Fibroblast of skin of right biceps (primary cell): ENCODE measurements around the gene TRIP13.
"Not testable (repeated sequence)": the region's sequence is repeated elsewhere in the genome, so short reads cannot be mapped to it uniquely, and the experiment has no call there.

ENCODE experiments used
- DNase-seq: peaks from one replicate; pipeline ENCODE4 v3.0.0-alpha.2; 2013

Gene TRIP13, protein sequence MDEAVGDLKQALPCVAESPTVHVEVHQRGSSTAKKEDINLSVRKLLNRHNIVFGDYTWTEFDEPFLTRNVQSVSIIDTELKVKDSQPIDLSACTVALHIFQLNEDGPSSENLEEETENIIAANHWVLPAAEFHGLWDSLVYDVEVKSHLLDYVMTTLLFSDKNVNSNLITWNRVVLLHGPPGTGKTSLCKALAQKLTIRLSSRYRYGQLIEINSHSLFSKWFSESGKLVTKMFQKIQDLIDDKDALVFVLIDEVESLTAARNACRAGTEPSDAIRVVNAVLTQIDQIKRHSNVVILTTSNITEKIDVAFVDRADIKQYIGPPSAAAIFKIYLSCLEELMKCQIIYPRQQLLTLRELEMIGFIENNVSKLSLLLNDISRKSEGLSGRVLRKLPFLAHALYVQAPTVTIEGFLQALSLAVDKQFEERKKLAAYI

GRCh38 chr5:892394-893136 is at the start of gene TRIP13, which contains the start of gene BRD9:
Gene TRIP13, plus strand, starts transcription at chr5:892884. Its CDS starts 115 bp downstream, at chr5:892999.
Gene BRD9, minus strand, starts transcription at chr5:892801. Its CDS starts 144 bp downstream, at chr5:892657.
- peak; percentile 80 for DNase-seq

- DNase-seq: not testable (repeated sequence)
Observed at GRCh38 chr5:843371-843770, 49.3 kb upstream of the TRIP13 start.

DNA sequence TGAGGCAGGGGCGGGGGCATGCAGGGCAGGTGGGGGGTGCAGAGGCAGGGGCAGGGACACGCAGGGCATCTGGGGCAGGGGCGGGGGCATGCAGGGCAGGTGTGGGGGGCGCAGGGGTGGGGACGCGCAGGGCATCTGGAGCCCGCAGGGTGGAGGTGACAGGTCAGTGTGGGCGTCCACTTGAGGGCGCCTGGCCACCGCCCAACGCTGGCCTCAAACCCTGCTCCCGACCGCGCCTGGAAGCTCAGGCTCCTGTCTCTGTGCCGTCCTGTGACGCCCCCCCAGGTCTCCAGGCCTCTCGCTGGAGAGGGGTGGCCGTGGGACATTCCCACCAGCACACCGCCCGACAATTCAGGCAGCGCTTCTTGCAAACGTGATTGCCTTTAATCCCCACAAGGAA is 48.8 kb upstream of the TRIP13 start:
- not testable (repeated sequence) for DNase-seq

GRCh38 chr5:844426-844825 is 48.3 kb upstream of the TRIP13 start:
- DNase-seq: not testable (repeated sequence)

DNA sequence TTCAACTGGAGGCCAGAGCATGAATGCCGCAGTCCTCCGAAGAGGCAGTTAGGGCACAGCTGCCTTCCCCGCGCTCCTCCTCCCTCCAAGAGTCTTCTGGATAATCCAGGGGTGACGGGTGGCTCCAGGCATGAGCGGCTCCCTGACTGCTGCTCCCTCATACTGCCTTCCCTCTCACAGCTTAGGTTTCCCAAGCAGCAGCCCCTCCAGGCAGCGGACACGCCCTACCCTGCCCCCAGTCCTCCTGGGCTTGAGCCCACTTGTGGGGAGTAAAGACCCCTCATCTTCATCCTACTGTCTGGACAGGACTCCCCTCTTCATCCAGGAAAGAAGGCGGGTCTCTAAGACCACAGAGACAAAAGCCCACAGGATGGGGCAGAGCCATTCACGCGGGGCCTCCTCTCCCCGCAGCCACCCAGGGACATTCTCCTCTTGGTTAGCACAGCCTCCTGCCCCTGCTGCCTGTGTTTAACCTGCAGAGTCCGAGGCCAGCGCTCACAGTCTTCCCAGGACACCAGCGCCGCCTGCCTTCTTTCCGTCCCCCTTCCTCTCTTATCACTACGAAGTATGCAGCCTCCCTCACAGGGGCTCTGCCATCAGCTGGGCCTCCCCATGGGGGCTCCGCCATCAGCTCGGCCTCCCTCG is 47.5 kb upstream of the TRIP13 start:
- not testable (repeated sequence) for DNase-seq

GRCh38 chr5:845676-846601 is 46.7 kb upstream of the TRIP13 start:
- DNase-seq: not testable (repeated sequence)

- DNase-seq: not testable (repeated sequence)
Observed at GRCh38 chr5:846602-847091, 46.0 kb upstream of the TRIP13 start.

- not testable (repeated sequence) for DNase-seq
Observed at GRCh38 chr5:847212-847611, 45.5 kb upstream of the TRIP13 start.

GRCh38 chr5:847736-848135 is 44.9 kb upstream of the TRIP13 start:
- DNase-seq: not testable (repeated sequence)

DNA sequence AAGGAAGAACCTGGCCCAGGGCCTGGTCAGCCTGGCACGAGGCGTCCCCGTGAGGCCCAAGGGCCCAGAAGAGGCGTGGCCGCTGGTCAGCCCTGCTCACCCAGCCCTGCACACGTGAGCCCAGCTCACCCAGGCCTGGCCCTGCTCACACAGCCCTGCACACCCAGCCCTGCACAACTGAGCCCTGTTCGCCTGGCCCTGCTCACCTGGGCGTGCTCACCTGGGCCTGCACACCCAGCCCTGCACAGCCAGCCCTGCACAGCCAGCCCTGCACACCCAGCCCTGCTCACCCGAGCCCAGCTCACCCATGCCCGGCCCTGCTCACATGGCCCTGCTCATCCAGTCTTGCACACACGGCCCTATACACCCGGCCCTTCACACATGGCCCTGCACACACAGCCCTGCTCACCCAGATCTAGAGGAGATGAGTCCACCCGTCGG is 44.0 kb upstream of the TRIP13 start:
- DNase-seq: no peak

GRCh38 chr5:849651-850301 is 42.9 kb upstream of the TRIP13 start:
- no peak for DNase-seq

DNA sequence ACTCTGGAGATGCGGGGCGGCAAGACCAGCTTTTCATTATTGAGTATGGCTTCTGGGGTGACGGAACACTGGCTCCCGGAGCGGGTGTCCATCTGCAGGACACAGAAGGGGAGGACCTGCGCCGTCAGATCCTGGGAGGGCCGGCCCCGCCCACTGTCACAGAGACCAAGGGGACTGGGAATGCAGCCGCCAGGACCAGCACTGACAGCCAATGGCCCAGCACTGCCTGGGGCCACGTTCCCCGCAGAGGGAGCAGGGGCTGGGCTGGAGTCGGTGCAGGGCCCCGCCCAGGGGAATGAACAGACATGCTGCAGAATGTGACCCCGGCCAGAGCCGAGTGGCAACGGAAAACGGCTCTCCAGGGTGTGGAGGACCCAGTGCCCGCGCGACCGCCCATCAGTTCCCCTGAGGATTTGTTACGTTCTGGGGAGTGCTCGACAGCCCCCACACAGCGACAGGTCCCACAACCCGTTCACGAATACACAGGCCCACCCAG is 42.1 kb upstream of the TRIP13 start, which contains the start of gene ZDHHC11:
ZDHHC11 (minus strand) TSS at position 476 of the 496 bp plus-strand sequence; CDS start at position 92, 384 bp downstream.
- no peak for DNase-seq

DNA sequence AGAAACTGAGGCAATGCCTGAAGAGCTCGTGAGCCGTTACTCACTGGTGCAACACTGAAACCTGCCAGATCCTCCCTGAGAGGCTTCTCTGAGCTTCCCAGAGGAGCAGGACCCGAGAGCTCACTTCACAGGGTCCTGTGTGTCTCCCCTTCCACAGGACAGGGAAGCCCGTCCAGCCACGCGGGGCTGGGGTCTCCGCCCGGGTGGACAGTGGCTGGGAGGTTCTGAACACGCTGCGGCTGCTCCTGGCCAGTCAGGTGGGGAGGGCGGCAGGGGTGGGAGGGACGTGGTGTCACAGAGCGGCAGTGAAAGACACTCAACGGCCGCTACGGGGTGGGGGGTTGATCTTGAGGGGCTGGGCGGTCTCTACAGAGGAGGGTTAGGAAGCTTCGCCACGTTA is 41.6 kb upstream of the TRIP13 start:
- no peak for DNase-seq

GRCh38 chr5:851553-851952 is 41.1 kb upstream of the TRIP13 start:
- no peak for DNase-seq

DNA sequence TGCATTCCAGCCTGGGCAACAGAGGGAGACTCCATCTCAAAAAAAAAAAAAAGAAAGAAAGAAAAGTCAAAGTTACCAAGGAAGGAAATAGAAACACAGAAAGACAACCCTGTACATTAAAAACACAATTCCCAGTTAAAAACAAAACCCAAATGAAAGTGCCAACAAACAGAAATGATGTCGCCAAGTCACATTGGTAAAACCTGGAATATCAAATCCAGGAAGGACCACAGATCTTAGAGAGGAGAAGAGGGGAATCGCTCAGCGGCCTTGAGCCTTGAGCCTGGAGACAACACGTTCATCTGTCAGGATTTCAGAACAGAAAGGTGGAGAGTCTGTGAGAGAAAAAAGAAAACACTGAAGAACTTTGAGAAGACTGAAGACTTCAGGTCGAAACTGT is 40.7 kb upstream of the TRIP13 start:
- no peak for DNase-seq

DNA sequence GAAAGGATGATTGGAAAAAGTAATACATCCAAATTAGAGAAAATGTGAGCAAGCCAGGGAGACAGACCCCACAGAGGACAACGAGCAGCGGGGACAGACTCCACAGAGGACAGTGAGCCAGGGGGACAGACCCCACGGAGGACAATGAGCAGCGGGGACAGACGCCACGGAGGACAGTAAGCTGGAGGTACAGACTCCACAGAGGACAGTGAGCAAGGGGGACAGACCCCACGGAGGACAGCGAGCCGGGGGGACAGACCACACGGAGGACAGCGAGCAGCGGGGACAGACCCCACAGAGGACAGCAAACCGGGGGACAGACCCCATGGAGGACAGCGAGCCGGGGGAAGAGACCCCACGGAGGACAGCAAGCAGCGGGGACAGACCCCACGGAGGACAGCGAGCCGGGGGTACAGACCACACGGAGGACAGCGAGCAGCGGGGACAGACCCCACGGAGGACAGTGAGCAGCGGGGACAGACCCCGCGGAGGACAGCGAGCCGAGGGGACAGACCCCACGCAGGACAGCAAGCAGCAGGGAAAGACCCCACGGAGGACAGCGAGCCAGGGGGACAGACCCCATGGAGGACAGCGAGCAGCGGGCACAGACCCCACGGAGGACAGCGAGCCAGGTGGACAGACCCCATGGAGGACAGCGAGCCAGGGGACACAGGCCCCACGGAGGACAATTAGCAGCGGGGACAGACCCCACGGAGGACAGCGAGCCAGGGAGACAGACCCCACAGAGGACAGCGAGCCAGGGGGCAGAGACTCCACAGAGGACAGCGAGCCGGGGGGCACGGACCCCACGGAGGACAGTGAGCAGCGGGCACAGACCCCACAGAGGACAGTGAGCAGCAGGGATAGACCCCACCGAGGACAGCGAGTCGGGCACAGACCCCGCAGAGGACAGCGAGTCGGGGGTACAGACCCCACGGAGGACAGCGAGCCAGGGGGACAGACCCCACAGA is 40.0 kb upstream of the TRIP13 start:
- no peak for DNase-seq

DNA sequence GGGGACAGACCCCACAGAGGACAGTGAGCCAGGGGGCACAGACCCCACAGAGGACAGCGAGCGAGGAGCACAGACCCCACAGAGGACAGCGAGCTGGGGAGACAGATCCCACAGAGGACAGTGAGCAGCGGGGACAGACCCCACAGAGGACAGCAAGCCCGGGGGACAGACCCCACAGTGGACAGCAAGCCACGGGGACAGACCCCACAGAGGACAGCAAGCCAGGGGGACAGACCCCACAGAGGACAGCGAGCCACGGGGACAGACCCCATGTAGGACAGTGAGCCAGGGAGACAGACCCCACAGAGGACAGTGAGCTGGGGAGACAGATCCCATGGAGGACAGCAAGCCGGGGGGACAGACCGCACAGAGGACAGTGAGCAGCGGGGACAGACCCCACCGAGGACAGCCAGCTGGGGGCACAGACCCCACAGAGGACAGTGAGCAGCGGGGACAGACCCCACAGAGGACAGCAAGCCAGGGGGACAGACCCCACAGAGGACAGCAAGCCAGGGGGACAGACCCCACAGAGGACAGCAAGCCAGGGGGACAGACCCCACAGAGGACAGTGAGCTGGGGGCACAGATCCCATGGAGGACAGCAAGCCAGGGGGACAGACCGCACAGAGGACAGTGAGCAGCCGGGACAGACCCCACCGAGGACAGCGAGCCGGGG is 39.1 kb upstream of the TRIP13 start:
- not testable (repeated sequence) for DNase-seq

- no peak for DNase-seq
Observed at GRCh38 chr5:854217-854616, 38.5 kb upstream of the TRIP13 start.
